HepG2 (cell line): ENCODE data around the gene HINT2. TPM values are rescaled to one million over a fixed set of nuclear protein-coding genes. Genes with fewer than 3 reads are reported as not detected.
A peak's percentile ranks its signal among the peaks of the same experiment; 100 is the strongest.

Experiments
- ATF3 ChIP-seq: sonication (generic); formaldehyde crosslinking; IDR thresholded peaks from 2 replicates; pipeline ENCODE4 v1.4.0; 2020; ENCODE audit warnings: missing genetic modification reagents
- BCLAF1 ChIP-seq: fragments of 450-650 bp; IDR thresholded peaks from 2 replicates; pipeline ENCODE4 v1.6.1; 2017; ENCODE audit warnings: mild to moderate bottlenecking
- GLI4 ChIP-seq: sonication (generic); formaldehyde crosslinking; IDR thresholded peaks from 2 replicates; pipeline ENCODE4 v1.5.1; 2020; ENCODE audit warnings: missing genetic modification reagents, mild to moderate bottlenecking, moderate library complexity, borderline replicate concordance
- MIER3 ChIP-seq: IDR thresholded peaks from 2 replicates; pipeline ENCODE4 v1.6.1; 2016; ENCODE audit warnings: missing compliant biosample characterization, borderline replicate concordance
- POGK ChIP-seq: sonication (generic); formaldehyde crosslinking; conservative IDR thresholded peaks from 2 replicates; pipeline ENCODE4 v1.8.0; 2022; ENCODE audit warnings: mild to moderate bottlenecking, moderate library complexity, missing genetic modification reagents
- RBFOX2 ChIP-seq: fragments of 200-400 bp; formaldehyde crosslinking; IDR thresholded peaks from 2 replicates; pipeline ENCODE4 v1.6.1; 2017; ENCODE audit warnings: low read depth, mild to moderate bottlenecking, low read length
- SYNCRIP ChIP-seq: fragments of 200-400 bp; formaldehyde crosslinking; IDR thresholded peaks from 2 replicates; pipeline ENCODE4 v1.6.1; 2018; ENCODE audit warnings: mild to moderate bottlenecking, low read depth, low read length; ENCODE audit not compliant: insufficient read depth
- TERF1 ChIP-seq: sonication (generic); formaldehyde crosslinking; IDR thresholded peaks from 2 replicates; pipeline ENCODE4 v1.8.0; 2022; ENCODE audit warnings: mild to moderate bottlenecking, missing genetic modification reagents, moderate library complexity
- TRIM24 ChIP-seq: sonication (generic); formaldehyde crosslinking; IDR thresholded peaks from 2 replicates; pipeline ENCODE4 v1.8.0; 2022; ENCODE audit warnings: mild to moderate bottlenecking, missing genetic modification reagents
- ZNF10 ChIP-seq: sonication (generic); formaldehyde crosslinking; IDR thresholded peaks from 2 replicates; pipeline ENCODE4 v1.4.0; 2020; ENCODE audit warnings: mild to moderate bottlenecking, low read depth, missing genetic modification reagents, borderline replicate concordance
- ZNF350 ChIP-seq: sonication (generic); formaldehyde crosslinking; IDR thresholded peaks from 2 replicates; pipeline ENCODE4 v1.4.0; 2020; ENCODE audit warnings: mild to moderate bottlenecking, low read depth, missing genetic modification reagents, borderline replicate concordance
- ZNF407 ChIP-seq: sonication (generic); formaldehyde crosslinking; IDR thresholded peaks from one replicate; pipeline ENCODE4 v1.5.1; 2020; ENCODE audit warnings: mild to moderate bottlenecking, missing genetic modification reagents; ENCODE audit errors: not compliant biosample characterization
- ZNF460 ChIP-seq: sonication (generic); formaldehyde crosslinking; IDR thresholded peaks from 2 replicates; pipeline ENCODE4 v1.5.1; 2020; ENCODE audit warnings: missing genetic modification reagents, mild to moderate bottlenecking, borderline replicate concordance
- polyA plus RNA-seq, 8 experiments: library from polyadenylated mRNA; depleted of rRNA in 3 of 8; stranded (reverse) in 7 of 8; unstranded in 1 of 8; fragments of >200 nt; fragmentation: Illumina TruSeq in 4 of 8; extraction: Trizol in 4 of 8; gene quantifications; 2 replicates each; pipeline versions ENCODE4 v1.2.1 to v1.2.3, GENCODE V29; 2011 to 2016; ENCODE audit warnings: low read depth in 4 of 8, missing spikeins in 1 of 8, mixed read lengths in 1 of 8; ENCODE audit not compliant: insufficient read depth in 1 of 8
- total RNA-seq, 5 experiments: library from RNA; depleted of rRNA; stranded (reverse); fragments of >200 nt; fragmentation: Illumina TruSeq; extraction: Trizol; gene quantifications; 2 replicates each; pipeline ENCODE4 v1.2.3, GENCODE V29; 2016; ENCODE audit warnings: low read depth in 1 of 5

Gene HINT2
- total and polyA plus RNA-seq, 2 of the 13 experiments (the other 11 are each of a cell fraction or from before 2014, with no cell fraction given) = 37.9 to 56.2 TPM

- TF ChIP-seq ATF3 (peak; percentile 73), ZNF10 (CRISPR knock-in tag) (no peak), MIER3 (CRISPR knock-in tag) (no peak), GLI4 (CRISPR knock-in tag) (no peak), TRIM24 (CRISPR knock-in tag) (no peak), SYNCRIP (no peak), ZNF407 (CRISPR knock-in tag) (peak; percentile 89), ZNF460 (CRISPR knock-in tag) (no peak), BCLAF1 (no peak), RBFOX2 (no peak), POGK (CRISPR knock-in tag) (peak; percentile 48), ZNF350 (CRISPR knock-in tag) (no peak), TERF1 (CRISPR knock-in tag) (no peak)
These were observed 569 bp downstream of the HINT2 start (continued) for GRCh38 chr9:35814106-35814840.
